Smooth muscle cell (in vitro differentiated cells): ENCODE results near the gene TMEM179. TPM values are rescaled to one million over a fixed set of nuclear protein-coding genes. Genes with fewer than 3 reads are reported as not detected.
A peak's percentile ranks its signal among the peaks of the same experiment; 100 is the strongest.

Source experiments
- DNase-seq: peaks from one replicate; lab custom pipeline; 2025; ENCODE audit not compliant: unreplicated experiment; lab: John Stamatoyannopoulos, UW
- H2AFZ ChIP-seq: fragments of 200-600 bp; sonication (generic); 2 replicates; pipeline ENCODE4 v1.6.0; 2016; ENCODE audit warnings: antibody characterized with exemption, low read depth, mild to moderate bottlenecking
- H3F3A ChIP-seq: fragments of 200-600 bp; sonication (generic); 2 replicates; pipeline ENCODE4 v1.6.0; 2017; ENCODE audit warnings: antibody characterized with exemption, low read depth
- H3K27ac ChIP-seq: fragments of 200-600 bp; sonication (generic); 2 replicates; pipeline ENCODE4 v1.5.1; 2016; ENCODE audit warnings: low read depth, mild to moderate bottlenecking
- H3K27me3 ChIP-seq: fragments of 200-600 bp; sonication (generic); 2 replicates; pipeline ENCODE4 v1.6.1; 2016; ENCODE audit warnings: low read depth, mild to moderate bottlenecking
- H3K36me3 ChIP-seq: fragments of 200-600 bp; sonication (generic); 2 replicates; pipeline ENCODE4 v1.5.1; 2016; ENCODE audit warnings: low read depth
- H3K4me1 ChIP-seq: fragments of 200-600 bp; sonication (generic); 2 replicates; pipeline ENCODE4 v1.5.1; 2016; ENCODE audit warnings: low read depth
- H3K4me2 ChIP-seq: fragments of 200-600 bp; sonication (generic); 2 replicates; pipeline ENCODE4 v1.6.0; 2016; ENCODE audit warnings: mild to moderate bottlenecking
- H3K4me3 ChIP-seq: fragments of 200-600 bp; sonication (generic); 2 replicates; pipeline ENCODE4 v1.5.1; 2016; ENCODE audit warnings: mild to moderate bottlenecking
- H3K79me2 ChIP-seq: fragments of 200-600 bp; sonication (generic); 2 replicates; pipeline ENCODE4 v1.6.0; 2016; ENCODE audit warnings: low read depth, mild to moderate bottlenecking
- H3K9ac ChIP-seq: fragments of 200-600 bp; sonication (generic); 2 replicates; pipeline ENCODE4 v1.6.0; 2016; ENCODE audit warnings: low read depth
- H3K9me3 ChIP-seq: fragments of 200-600 bp; sonication (generic); replicated peaks from 2 replicates; pipeline ENCODE4 v1.5.1; 2016; ENCODE audit warnings: low read depth
- H4K20me1 ChIP-seq: fragments of 200-600 bp; sonication (generic); 2 replicates; pipeline ENCODE4 v1.6.0; 2016; ENCODE audit warnings: low read depth
- WGBS: methylation state at CpG from one replicate; pipeline ENCODE4 v1.1.7; 2016; ENCODE audit warnings: low lambda C conversion rate; 5-methylcytosine and 5-hydroxymethylcytosine counted together
- polyA plus RNA-seq: library from polyadenylated mRNA; unstranded; fragments of >200 nt; fragmentation: Nextera tagmentation; extraction: Ambion mirVana; gene quantifications from 2 replicates; pipeline ENCODE4 v1.2.1, GENCODE V29; 2016
- total RNA-seq: library from RNA; depleted of rRNA; stranded (reverse); fragments of >200 nt; gene quantifications from 2 replicates; pipeline ENCODE4 v1.2.3, GENCODE V29; 2014
- TF ChIP-seq, protein P1 (sequence below): fragments of 200-600 bp; sonication (generic); IDR thresholded peaks from 2 replicates; pipeline ENCODE4 v1.5.1; 2017; ENCODE audit warnings: borderline replicate concordance, mild to moderate bottlenecking, antibody characterized with exemption; ENCODE audit not compliant: insufficient read depth, poor library complexity, severe bottlenecking

Gene TMEM179
- total and polyA plus RNA-seq, 2 experiments from 2014 or later, result 0.87 to 4.8 TPM

DNA sequence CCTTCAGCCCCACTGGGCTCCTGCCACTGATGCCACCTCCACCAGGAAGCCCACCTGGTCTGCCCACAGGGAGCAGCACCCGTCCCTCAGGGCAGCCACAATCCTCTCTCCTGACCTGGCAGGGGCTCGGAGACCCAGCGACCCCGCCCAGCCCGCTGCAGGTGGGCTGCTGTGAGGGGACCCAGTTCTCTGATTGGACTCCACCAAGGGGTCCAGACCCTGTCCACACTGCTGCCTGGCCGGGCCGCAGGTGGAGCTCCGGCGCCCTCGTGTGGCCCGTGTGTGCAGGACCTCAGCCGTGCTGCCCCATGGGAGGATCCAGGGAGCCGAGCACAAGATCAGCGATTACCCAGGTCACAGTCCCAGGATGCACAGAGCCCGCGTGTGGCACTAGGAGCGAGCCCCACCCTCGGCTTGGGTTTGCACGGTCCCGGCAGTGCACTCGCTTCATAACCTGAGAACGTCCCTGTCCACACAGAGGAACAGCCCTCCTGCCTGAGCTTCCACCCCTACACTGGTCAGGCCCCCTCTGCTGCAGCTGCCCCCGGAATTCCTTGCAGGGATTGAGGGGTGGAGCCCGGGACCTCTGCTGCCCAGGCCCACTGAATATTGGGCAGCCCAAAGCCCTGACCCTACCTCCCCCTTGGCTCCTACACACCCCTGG, 35.4 kb upstream of the TMEM179 start:
- H3K79me2 ChIP-seq, result no peaks in the 10 kb centered on the region
- H3F3A ChIP-seq, result no peaks in the 10 kb centered on the region
- H3K9ac ChIP-seq, result no peak overlapping the region
- TF ChIP-seq, protein P1, sequence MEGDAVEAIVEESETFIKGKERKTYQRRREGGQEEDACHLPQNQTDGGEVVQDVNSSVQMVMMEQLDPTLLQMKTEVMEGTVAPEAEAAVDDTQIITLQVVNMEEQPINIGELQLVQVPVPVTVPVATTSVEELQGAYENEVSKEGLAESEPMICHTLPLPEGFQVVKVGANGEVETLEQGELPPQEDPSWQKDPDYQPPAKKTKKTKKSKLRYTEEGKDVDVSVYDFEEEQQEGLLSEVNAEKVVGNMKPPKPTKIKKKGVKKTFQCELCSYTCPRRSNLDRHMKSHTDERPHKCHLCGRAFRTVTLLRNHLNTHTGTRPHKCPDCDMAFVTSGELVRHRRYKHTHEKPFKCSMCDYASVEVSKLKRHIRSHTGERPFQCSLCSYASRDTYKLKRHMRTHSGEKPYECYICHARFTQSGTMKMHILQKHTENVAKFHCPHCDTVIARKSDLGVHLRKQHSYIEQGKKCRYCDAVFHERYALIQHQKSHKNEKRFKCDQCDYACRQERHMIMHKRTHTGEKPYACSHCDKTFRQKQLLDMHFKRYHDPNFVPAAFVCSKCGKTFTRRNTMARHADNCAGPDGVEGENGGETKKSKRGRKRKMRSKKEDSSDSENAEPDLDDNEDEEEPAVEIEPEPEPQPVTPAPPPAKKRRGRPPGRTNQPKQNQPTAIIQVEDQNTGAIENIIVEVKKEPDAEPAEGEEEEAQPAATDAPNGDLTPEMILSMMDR, result peak; percentile 97
- WGBS, result 12% methylated on average over 24 of the region's 24 CpGs
- no peaks in the 10 kb centered on the region for H3K36me3 ChIP-seq
- H3K27me3 ChIP-seq, result no peaks in the 10 kb centered on the region
- peak; percentile 19 for DNase-seq
- peak overlapping the region; percentile 67 for H3K4me2 ChIP-seq
- no peak overlapping the region for H3K27ac ChIP-seq
- H3K9me3 ChIP-seq, result peaks cover 1% of the 10 kb centered on the region
- no peaks in the 10 kb centered on the region for H3K4me1 ChIP-seq
- H2AFZ ChIP-seq, result no peak overlapping the region
- no peaks in the 10 kb centered on the region for H4K20me1 ChIP-seq
- no peak overlapping the region for H3K4me3 ChIP-seq

DNA sequence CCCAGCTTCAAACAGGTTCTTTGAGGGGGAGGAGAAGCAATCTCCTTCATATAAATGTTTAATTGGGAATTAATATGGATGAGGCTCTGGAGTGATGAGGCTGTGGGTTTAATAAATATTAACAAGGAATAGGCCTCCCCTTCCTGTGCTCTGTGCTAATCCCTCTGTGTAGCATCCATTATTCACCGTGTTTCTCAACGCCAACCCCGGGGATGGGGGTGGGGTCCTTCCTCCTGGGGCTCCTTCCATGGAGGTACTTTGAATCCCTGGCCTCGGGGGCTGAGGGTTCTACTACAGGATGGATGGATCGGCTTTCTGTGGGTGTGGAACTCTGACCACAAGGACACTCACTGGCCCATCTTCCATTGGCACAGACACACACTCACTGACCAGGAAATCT, 34.9 kb upstream of the TMEM179 start:
- WGBS, result 78% methylated on average over 5 of the region's 5 CpGs
- H3K9ac ChIP-seq, result no peak overlapping the region
- H3K4me2 ChIP-seq, result no peak overlapping the region
- H2AFZ ChIP-seq, result no peak overlapping the region
- TF ChIP-seq, protein P1, result no peak
- H3K36me3 ChIP-seq, result no peaks in the 10 kb centered on the region
- no peaks in the 10 kb centered on the region for H3K79me2 ChIP-seq
- H3K9me3 ChIP-seq, result no peaks in the 10 kb centered on the region
- no peak overlapping the region for H3K4me3 ChIP-seq
- no peaks in the 10 kb centered on the region for H4K20me1 ChIP-seq
- no peaks in the 10 kb centered on the region for H3K27me3 ChIP-seq
- H3K4me1 ChIP-seq, result no peaks in the 10 kb centered on the region
- H3K27ac ChIP-seq, result no peak overlapping the region
- DNase-seq, result no peak
- H3F3A ChIP-seq, result no peaks in the 10 kb centered on the region

DNA sequence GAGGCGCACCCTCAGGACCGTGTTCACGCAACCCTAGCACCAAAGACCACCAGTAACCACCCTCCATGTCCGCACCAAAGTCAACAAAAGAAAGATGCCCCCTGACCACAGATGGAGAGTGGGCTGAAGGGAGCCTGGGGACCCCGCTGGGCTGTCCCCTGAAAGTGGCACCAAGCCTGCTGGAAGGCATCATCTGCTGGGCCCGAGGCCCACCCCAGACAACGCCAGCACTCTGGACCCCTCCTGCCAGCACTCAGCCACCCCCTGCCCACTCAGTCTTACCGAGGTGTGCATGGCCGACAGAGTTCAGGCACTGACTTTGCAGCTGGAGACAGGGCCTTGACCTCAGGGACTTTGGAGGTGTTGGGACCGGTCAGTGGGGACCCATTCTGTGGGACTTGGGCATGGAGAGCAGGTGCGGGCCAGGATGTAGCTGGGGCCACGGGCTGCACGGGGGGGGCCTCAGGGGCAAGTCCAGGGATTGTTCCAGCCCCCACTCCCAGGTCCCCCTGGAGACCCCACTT, 34.4 kb upstream of the TMEM179 start:
- no peak for DNase-seq
- no peak overlapping the region for H3K9ac ChIP-seq
- H3K4me3 ChIP-seq, result no peak overlapping the region
- no peak overlapping the region for H2AFZ ChIP-seq
- H3K9me3 ChIP-seq, result no peaks in the 10 kb centered on the region
- H3K4me2 ChIP-seq, result no peak overlapping the region
- no peaks in the 10 kb centered on the region for H3K79me2 ChIP-seq
- no peaks in the 10 kb centered on the region for H4K20me1 ChIP-seq
- no peaks in the 10 kb centered on the region for H3K36me3 ChIP-seq
- H3K27me3 ChIP-seq, result no peaks in the 10 kb centered on the region
- WGBS, result 91% methylated on average over 13 of the region's 13 CpGs
- H3K27ac ChIP-seq, result no peak overlapping the region
- H3F3A ChIP-seq, result no peaks in the 10 kb centered on the region
- TF ChIP-seq, protein P1, result no peak
- H3K4me1 ChIP-seq, result no peaks in the 10 kb centered on the region

DNA sequence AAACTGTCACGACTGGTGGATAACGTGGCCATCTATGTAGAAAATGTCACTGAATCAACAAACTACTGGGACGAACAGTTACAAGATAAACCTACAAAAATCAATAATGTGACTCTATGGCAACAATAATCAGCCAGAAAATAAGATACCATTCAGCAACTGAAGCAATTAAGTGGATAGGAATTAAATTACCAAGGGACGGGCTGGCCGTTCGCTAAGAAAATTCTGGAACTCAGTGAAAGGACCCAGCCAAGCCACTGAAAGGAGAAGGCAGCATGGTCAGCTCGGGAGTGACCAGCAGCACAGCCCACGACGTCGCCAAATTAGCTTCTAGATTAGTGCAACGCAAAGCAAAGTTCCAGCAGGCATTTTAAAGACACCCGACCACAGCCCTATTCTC, 33.6 kb upstream of the TMEM179 start:
- Histone ChIP-seq H4K20me1 (no peaks in the 10 kb centered on the region), H3K36me3 (no peaks in the 10 kb centered on the region), H3F3A (no peaks in the 10 kb centered on the region), H2AFZ (no peak overlapping the region), H3K27me3 (no peaks in the 10 kb centered on the region), H3K4me2 (no peak overlapping the region), H3K9ac (no peak overlapping the region), H3K4me3 (no peak overlapping the region), H3K4me1 (no peaks in the 10 kb centered on the region), H3K27ac (no peak overlapping the region), H3K79me2 (no peaks in the 10 kb centered on the region), H3K9me3 (no peaks in the 10 kb centered on the region)
- WGBS, result 66% methylated on average over 12 of the region's 12 CpGs
- no peak for DNase-seq
- TF ChIP-seq, protein P1, result no peak
